HEK293 (cell line): ENCODE data around the gene VPS54.
"Not testable (repeated sequence)": the region's sequence is repeated elsewhere in the genome, so short reads cannot be mapped to it uniquely, and the experiment has no call there.

ENCODE experiments used
- CTCF ChIA-PET: fragments of 350-600 bp; formaldehyde crosslinking; extraction: SDS; loops from one replicate; lab custom pipeline; 2021; ENCODE audit warnings: antibody characterized with exemption; lab: Yijun Ruan, JAX
- POLR2A ChIA-PET: fragments of 300-600 bp; formaldehyde crosslinking; extraction: SDS; loops from one replicate; lab custom pipeline; 2020; ENCODE audit warnings: antibody characterized with exemption, inconsistent platforms; lab: Yijun Ruan, JAX
- H3K27ac ChIP-seq: fragments of 200-500 bp; sonication (Bioruptor generic); 2 replicates; pipeline ENCODE4 v1.5.1; 2014; ENCODE audit warnings: low read depth, low read length, control low read depth, inconsistent platforms; ENCODE audit errors: extremely low read depth
- H3K36me3 ChIP-seq, 2 experiments: fragments of 200-500 bp in 1 of 2; sonication (Bioruptor generic) in 1 of 2; 1 replicate in 1 of 2; 2 replicates in 1 of 2; pipeline ENCODE4 v1.5.1; 2014 to 2017; ENCODE audit warnings: inconsistent platforms in 2 of 2, low read length in 2 of 2; ENCODE audit not compliant: control insufficient read depth in 2 of 2, insufficient read depth in 1 of 2
- H3K4me1 ChIP-seq: fragments of 200-500 bp; sonication (Bioruptor generic); 2 replicates; pipeline ENCODE4 v1.5.1; 2014; ENCODE audit warnings: mild to moderate bottlenecking, low read length, inconsistent platforms; ENCODE audit not compliant: control insufficient read depth, insufficient read depth
- H3K4me3 ChIP-seq: 2 replicates; pipeline ENCODE4 v1.5.1; 2011; ENCODE audit warnings: low read depth, mild to moderate bottlenecking, control low read depth, low read length, moderate library complexity
- H3K9me3 ChIP-seq: fragments of 200-500 bp; sonication (Bioruptor generic); 2 replicates; pipeline ENCODE4 v1.5.1; 2014; ENCODE audit warnings: low read depth, low read length, inconsistent platforms; ENCODE audit not compliant: control insufficient read depth, insufficient read depth
- GLIS1 ChIP-seq: fragments of 450-650 bp; formaldehyde crosslinking; IDR thresholded peaks from 2 replicates; pipeline ENCODE4 v1.5.1; 2016; ENCODE audit warnings: missing biosample characterization, missing genetic modification characterization
- ZBTB20 ChIP-seq: fragments of 450-650 bp; formaldehyde crosslinking; IDR thresholded peaks from 2 replicates; pipeline ENCODE4 v1.5.1; 2016; ENCODE audit warnings: missing biosample characterization, missing genetic modification characterization
- ZBTB48 ChIP-seq: fragments of 450-650 bp; formaldehyde crosslinking; IDR thresholded peaks from 2 replicates; pipeline ENCODE4 v1.5.1; 2016; ENCODE audit warnings: missing biosample characterization, missing genetic modification characterization
- ZBTB7A ChIP-seq: fragments of 450-650 bp; formaldehyde crosslinking; IDR thresholded peaks from 2 replicates; pipeline ENCODE4 v1.5.1; 2016; ENCODE audit warnings: low read depth, missing biosample characterization, missing genetic modification characterization
- ZNF335 ChIP-seq: fragments of 450-650 bp; formaldehyde crosslinking; conservative IDR thresholded peaks from 2 replicates; pipeline ENCODE4 v1.5.1; 2016; ENCODE audit warnings: missing biosample characterization, missing genetic modification characterization
- ZNF600 ChIP-seq: fragments of 450-650 bp; formaldehyde crosslinking; IDR thresholded peaks from 2 replicates; pipeline ENCODE4 v1.5.1; 2016; ENCODE audit warnings: missing biosample characterization, missing genetic modification characterization
- ZNF654 ChIP-seq: fragments of 450-650 bp; formaldehyde crosslinking; IDR thresholded peaks from 2 replicates; pipeline ENCODE4 v1.5.1; 2016; ENCODE audit warnings: low read depth, missing biosample characterization, missing genetic modification characterization
- ZNF660 ChIP-seq: fragments of 450-650 bp; IDR thresholded peaks from 2 replicates; pipeline ENCODE4 v1.5.1; 2018; ENCODE audit warnings: missing biosample characterization, mild to moderate bottlenecking, missing genetic modification characterization
- TF ChIP-seq, protein P1 (sequence below): fragments of 450-650 bp; formaldehyde crosslinking; conservative IDR thresholded peaks from 2 replicates; pipeline ENCODE4 v1.5.1; 2016; ENCODE audit warnings: low read depth, missing biosample characterization, missing genetic modification characterization
- TF ChIP-seq, protein P2 (sequence below): fragments of 450-650 bp; IDR thresholded peaks from 2 replicates; pipeline ENCODE4 v1.5.1; 2018; ENCODE audit warnings: missing biosample characterization, missing genetic modification characterization
- TF ChIP-seq, protein P3 (sequence below): fragments of 450-650 bp; formaldehyde crosslinking; IDR thresholded peaks from 2 replicates; pipeline ENCODE4 v1.5.1; 2016; ENCODE audit warnings: missing biosample characterization, missing genetic modification characterization
- TF ChIP-seq, protein P4 (sequence below): fragments of 450-650 bp; formaldehyde crosslinking; IDR thresholded peaks from 2 replicates; pipeline ENCODE4 v1.5.1; 2016; ENCODE audit warnings: missing biosample characterization, missing genetic modification characterization
- TF ChIP-seq, protein P5 (sequence below): fragments of 450-650 bp; formaldehyde crosslinking; IDR thresholded peaks from 2 replicates; pipeline ENCODE4 v1.5.1; 2016; ENCODE audit warnings: missing biosample characterization, missing genetic modification characterization

Gene VPS54

DNA sequence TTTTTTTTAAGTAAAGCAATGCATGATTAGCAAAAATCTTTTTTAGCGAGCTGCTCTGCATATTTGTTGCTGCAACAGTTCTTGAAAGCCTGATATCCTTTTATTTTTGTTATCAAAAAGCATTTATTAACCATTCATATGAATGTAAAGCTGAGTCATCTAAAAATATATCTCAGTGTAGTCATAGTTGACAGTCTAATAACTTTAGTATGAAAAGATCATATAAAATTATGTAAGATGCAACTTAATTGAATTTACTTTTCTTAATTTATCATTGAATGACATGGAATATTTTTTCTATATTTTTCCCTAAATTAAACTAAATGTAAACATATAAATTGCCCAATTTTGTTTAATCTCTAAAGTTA lies 169.0 kb downstream of the VPS54 start:
- ChIA-PET POLR2A (interaction anchor here (1.2 kb wide), 1 partner anchor 9 kb away, joined by 4 read pairs; the partner anchor contains the start of gene UGP2), CTCF (interaction anchor here (1.6 to 1.9 kb wide), 2 partner anchors 10 to 11 kb away, joined by 4 to 13 read pairs; no protein-coding TSS in a partner anchor)
- Histone ChIP-seq H3K36me3 (no peaks in the 10 kb centered on the region), H3K9me3 (no peaks in the 10 kb centered on the region), H3K4me3 (no peak overlapping the region), H3K4me1 (peaks cover 12% of the 10 kb centered on the region), H3K27ac (no peak overlapping the region)
- TF ChIP-seq, protein P1, sequence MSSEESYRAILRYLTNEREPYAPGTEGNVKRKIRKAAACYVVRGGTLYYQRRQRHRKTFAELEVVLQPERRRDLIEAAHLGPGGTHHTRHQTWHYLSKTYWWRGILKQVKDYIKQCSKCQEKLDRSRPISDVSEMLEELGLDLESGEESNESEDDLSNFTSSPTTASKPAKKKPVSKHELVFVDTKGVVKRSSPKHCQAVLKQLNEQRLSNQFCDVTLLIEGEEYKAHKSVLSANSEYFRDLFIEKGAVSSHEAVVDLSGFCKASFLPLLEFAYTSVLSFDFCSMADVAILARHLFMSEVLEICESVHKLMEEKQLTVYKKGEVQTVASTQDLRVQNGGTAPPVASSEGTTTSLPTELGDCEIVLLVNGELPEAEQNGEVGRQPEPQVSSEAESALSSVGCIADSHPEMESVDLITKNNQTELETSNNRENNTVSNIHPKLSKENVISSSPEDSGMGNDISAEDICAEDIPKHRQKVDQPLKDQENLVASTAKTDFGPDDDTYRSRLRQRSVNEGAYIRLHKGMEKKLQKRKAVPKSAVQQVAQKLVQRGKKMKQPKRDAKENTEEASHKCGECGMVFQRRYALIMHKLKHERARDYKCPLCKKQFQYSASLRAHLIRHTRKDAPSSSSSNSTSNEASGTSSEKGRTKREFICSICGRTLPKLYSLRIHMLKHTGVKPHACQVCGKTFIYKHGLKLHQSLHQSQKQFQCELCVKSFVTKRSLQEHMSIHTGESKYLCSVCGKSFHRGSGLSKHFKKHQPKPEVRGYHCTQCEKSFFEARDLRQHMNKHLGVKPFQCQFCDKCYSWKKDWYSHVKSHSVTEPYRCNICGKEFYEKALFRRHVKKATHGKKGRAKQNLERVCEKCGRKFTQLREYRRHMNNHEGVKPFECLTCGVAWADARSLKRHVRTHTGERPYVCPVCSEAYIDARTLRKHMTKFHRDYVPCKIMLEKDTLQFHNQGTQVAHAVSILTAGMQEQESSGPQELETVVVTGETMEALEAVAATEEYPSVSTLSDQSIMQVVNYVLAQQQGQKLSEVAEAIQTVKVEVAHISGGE (tag by site-specific recombination): no peak
- TF ChIP-seq ZNF660 (tag by site-specific recombination) (no peak), ZBTB7A (no peak)

DNA sequence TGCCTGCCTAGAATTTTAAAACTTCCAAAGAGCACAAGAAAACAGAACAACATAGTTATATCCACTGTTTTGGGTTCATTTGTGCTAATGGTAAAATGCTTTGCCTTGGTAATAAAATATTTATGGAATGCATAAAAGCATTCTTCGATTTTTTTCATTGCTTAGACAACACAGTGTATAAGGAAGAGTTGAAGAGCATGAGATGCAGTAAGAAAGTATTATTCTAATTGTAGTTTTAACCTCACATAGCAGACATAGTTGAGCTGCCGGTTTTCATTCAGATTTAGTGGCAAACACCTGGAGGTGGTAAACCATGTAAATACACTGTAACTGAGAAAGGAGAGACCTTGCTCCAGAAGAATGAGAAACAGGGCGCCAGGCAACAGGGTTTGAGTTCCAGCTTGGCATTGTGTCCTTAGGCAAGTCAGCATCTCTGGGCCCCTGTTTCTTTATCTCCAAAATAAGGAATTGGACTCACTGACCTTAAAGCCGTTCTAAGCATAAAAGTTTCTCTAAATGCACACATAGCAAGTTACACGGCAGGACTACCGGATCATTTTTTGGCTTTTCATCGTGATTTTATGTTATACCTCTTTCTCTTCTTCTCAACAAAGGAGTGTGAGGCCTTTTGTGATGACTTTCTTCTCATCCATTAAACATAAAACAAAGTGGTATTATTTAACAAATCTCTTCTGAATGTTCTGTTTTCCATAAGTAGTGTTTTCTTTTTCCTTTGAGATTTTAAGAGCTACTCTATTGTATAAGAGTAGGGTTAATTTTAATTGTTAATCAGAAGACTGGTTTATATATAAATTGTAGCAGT lies 169.6 kb downstream of the VPS54 start:
- no peak overlapping the region for H3K27ac ChIP-seq
- TF ChIP-seq, protein P2, sequence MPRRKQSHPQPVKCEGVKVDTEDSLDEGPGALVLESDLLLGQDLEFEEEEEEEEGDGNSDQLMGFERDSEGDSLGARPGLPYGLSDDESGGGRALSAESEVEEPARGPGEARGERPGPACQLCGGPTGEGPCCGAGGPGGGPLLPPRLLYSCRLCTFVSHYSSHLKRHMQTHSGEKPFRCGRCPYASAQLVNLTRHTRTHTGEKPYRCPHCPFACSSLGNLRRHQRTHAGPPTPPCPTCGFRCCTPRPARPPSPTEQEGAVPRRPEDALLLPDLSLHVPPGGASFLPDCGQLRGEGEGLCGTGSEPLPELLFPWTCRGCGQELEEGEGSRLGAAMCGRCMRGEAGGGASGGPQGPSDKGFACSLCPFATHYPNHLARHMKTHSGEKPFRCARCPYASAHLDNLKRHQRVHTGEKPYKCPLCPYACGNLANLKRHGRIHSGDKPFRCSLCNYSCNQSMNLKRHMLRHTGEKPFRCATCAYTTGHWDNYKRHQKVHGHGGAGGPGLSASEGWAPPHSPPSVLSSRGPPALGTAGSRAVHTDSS (tag by site-specific recombination): no peak
- TF ChIP-seq ZNF335 (peak; percentile 52), ZNF654 (tag by site-specific recombination) (no peak), ZBTB20 (tag by site-specific recombination) (peak; percentile 65; the same call in 1 of the 2 replicates)
- peaks cover 14% of the 10 kb centered on the region for H3K4me1 ChIP-seq
- ChIA-PET CTCF (interaction anchor here (1.0 to 1.9 kb wide), 4 partner anchors 9 to 158 kb away, joined by 3 to 13 read pairs (median 4); no protein-coding TSS in a partner anchor), POLR2A (no interaction called here)
- H3K9me3 ChIP-seq: no peaks in the 10 kb centered on the region
- no peak overlapping the region for H3K4me3 ChIP-seq
- no peaks in the 10 kb centered on the region for H3K36me3 ChIP-seq

DNA sequence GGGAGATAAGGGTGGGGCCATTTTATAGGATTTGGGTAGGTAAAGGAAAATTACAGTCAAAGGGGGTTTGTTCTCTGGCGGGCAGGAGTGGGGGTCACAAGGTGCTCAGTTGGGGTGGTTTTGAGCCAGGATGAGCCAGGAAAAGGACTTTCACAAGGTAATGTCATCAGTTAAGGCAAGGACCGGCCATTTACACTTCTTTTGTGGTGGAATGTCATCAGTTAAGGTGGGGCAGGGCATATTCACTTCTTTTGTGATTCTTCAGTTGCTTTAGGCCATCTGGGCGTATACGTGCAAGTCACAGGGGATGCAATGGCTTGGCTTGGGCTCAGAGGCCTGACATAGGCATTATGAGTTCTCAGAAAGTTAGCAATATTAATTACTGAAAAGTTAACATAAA lies 171.7 kb downstream of the VPS54 start:
- H3K27ac ChIP-seq, H3K4me3 ChIP-seq, POLR2A ChIA-PET, H3K9me3 ChIP-seq, CTCF ChIA-PET, H3K36me3 ChIP-seq: not testable (repeated sequence)
- H3K4me1 ChIP-seq: peaks cover 18% of the 10 kb centered on the region

DNA sequence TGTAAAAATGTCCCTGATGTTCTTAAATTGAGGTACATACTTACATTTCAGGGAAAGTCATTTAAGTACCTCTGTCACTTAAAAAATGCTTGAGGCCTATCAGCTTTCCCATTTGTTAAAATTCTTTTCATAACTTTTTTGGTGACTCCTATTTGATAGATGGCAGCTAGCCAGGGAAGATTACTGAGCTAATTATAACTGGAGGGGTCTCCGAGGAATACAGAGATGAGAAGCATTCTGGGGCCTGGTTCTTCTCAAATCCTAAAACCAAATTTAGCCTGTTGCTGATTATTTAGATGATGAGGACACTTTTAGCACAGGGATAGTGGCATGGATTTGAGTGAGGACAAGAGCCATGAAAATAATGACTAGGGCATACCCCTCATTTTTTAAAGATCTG lies 172.7 kb downstream of the VPS54 start:
- H3K9me3 ChIP-seq: no peaks in the 10 kb centered on the region
- ChIA-PET CTCF (interaction anchor here (0.6 to 1.3 kb wide), 3 partner anchors 15 to 247 kb away, joined by 3 to 6 read pairs (median 3); no protein-coding TSS in a partner anchor), POLR2A (no interaction called here)
- H3K27ac ChIP-seq: no peak overlapping the region
- H3K4me3 ChIP-seq: no peak overlapping the region
- H3K36me3 ChIP-seq: no peaks in the 10 kb centered on the region
- peaks cover 18% of the 10 kb centered on the region for H3K4me1 ChIP-seq
- TF ChIP-seq ZNF600 (tag by site-specific recombination) (no peak), GLIS1 (tag by site-specific recombination) (no peak), ZBTB48 (no peak)
- TF ChIP-seq, protein P3, sequence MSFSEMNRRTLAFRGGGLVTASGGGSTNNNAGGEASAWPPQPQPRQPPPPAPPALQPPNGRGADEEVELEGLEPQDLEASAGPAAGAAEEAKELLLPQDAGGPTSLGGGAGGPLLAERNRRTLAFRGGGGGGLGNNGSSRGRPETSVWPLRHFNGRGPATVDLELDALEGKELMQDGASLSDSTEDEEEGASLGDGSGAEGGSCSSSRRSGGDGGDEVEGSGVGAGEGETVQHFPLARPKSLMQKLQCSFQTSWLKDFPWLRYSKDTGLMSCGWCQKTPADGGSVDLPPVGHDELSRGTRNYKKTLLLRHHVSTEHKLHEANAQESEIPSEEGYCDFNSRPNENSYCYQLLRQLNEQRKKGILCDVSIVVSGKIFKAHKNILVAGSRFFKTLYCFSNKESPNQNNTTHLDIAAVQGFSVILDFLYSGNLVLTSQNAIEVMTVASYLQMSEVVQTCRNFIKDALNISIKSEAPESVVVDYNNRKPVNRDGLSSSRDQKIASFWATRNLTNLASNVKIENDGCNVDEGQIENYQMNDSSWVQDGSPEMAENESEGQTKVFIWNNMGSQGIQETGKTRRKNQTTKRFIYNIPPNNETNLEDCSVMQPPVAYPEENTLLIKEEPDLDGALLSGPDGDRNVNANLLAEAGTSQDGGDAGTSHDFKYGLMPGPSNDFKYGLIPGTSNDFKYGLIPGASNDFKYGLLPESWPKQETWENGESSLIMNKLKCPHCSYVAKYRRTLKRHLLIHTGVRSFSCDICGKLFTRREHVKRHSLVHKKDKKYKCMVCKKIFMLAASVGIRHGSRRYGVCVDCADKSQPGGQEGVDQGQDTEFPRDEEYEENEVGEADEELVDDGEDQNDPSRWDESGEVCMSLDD (tag by site-specific recombination): no peak
- TF ChIP-seq, protein P4, sequence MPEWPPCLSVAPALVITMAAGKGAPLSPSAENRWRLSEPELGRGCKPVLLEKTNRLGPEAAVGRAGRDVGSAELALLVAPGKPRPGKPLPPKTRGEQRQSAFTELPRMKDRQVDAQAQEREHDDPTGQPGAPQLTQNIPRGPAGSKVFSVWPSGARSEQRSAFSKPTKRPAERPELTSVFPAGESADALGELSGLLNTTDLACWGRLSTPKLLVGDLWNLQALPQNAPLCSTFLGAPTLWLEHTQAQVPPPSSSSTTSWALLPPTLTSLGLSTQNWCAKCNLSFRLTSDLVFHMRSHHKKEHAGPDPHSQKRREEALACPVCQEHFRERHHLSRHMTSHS (tag by site-specific recombination): no peak
- TF ChIP-seq, protein P5, sequence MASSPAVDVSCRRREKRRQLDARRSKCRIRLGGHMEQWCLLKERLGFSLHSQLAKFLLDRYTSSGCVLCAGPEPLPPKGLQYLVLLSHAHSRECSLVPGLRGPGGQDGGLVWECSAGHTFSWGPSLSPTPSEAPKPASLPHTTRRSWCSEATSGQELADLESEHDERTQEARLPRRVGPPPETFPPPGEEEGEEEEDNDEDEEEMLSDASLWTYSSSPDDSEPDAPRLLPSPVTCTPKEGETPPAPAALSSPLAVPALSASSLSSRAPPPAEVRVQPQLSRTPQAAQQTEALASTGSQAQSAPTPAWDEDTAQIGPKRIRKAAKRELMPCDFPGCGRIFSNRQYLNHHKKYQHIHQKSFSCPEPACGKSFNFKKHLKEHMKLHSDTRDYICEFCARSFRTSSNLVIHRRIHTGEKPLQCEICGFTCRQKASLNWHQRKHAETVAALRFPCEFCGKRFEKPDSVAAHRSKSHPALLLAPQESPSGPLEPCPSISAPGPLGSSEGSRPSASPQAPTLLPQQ (tag by site-specific recombination): no peak
